Muscle layer of duodenum (tissue), 2 donors: Measurements from ENCODE around the gene NOD2.

Experiments used
- H3K27ac ChIP-seq: one replicate; pipeline ENCODE4 v1.7.0; 2013; ENCODE audit warnings: mild to moderate bottlenecking, low read length
- H3K27me3 ChIP-seq: one replicate; pipeline ENCODE4 v1.7.0; 2013; ENCODE audit warnings: low read depth, mild to moderate bottlenecking, control low read depth, low read length
- H3K36me3 ChIP-seq, 2 donors: one replicate each; pipeline ENCODE4 v1.7.0; 2013; ENCODE audit warnings: low read length in 2 of 2, control low read depth in 1 of 2, mild to moderate bottlenecking in 1 of 2; ENCODE audit not compliant: insufficient read depth in 2 of 2, control insufficient read depth in 1 of 2
- H3K4me1 ChIP-seq, 2 donors: one replicate each; pipeline ENCODE4 v1.7.0; 2013; ENCODE audit warnings: low read length in 2 of 2, mild to moderate bottlenecking in 2 of 2, control low read depth in 1 of 2, moderate library complexity in 1 of 2; ENCODE audit not compliant: insufficient read depth in 2 of 2, control insufficient read depth in 1 of 2
- H3K4me3 ChIP-seq, 2 donors: one replicate each; pipeline ENCODE4 v1.7.0; 2013; ENCODE audit warnings: low read length in 2 of 2, low read depth in 1 of 2, mild to moderate bottlenecking in 1 of 2
- H3K9me3 ChIP-seq, 2 donors: one replicate each; pipeline ENCODE4 v1.7.0; 2013; ENCODE audit warnings: low read length in 2 of 2, control low read depth in 1 of 2, mild to moderate bottlenecking in 1 of 2; ENCODE audit not compliant: control insufficient read depth in 1 of 2
- donor health status: healthy.

NOD2 gene

GRCh38 chr16:50673496-50674275 lies 19.7 kb upstream of the NOD2 start:
- Histone ChIP-seq H3K36me3 (peaks cover 0 to 10% of the 10 kb centered on the region in 2 donors), H3K27ac (no peak overlapping the region), H3K27me3 (no peaks in the 10 kb centered on the region), H3K4me1 (peaks cover 0 to 2% of the 10 kb centered on the region in 2 donors), H3K9me3 (peaks cover 10 to 11% of the 10 kb centered on the region in 2 donors), H3K4me3 (no peak overlapping the region)

- Histone ChIP-seq H3K27me3 (no peaks in the 10 kb centered on the region), H3K4me1 (no peaks in the 10 kb centered on the region), H3K36me3 (peaks cover 0 to 10% of the 10 kb centered on the region in 2 donors), H3K27ac (no peak overlapping the region), H3K9me3 (peaks cover 10 to 11% of the 10 kb centered on the region in 2 donors), H3K4me3 (no peak overlapping the region)
Observed at GRCh38 chr16:50674831-50675230, 18.6 kb upstream of the NOD2 start.

GRCh38 chr16:50675686-50676610 lies 17.5 kb upstream of the NOD2 start:
- no peaks in the 10 kb centered on the region for H3K27me3 ChIP-seq
- no peak overlapping the region for H3K4me3 ChIP-seq
- H3K36me3 ChIP-seq, result peaks cover 0 to 10% of the 10 kb centered on the region in 2 donors
- H3K4me1 ChIP-seq, result no peaks in the 10 kb centered on the region
- peaks cover 10 to 11% of the 10 kb centered on the region in 2 donors for H3K9me3 ChIP-seq
- no peak overlapping the region for H3K27ac ChIP-seq

- Histone ChIP-seq H3K27me3 (no peaks in the 10 kb centered on the region), H3K27ac (no peak overlapping the region), H3K4me3 (no peak overlapping the region), H3K4me1 (no peaks in the 10 kb centered on the region), H3K36me3 (peaks cover 0 to 10% of the 10 kb centered on the region in 2 donors), H3K9me3 (peaks cover 8 to 9% of the 10 kb centered on the region in 2 donors)
Observed at GRCh38 chr16:50676684-50677225, 16.7 kb upstream of the NOD2 start.

- H3K27ac ChIP-seq, result no peak overlapping the region
Observed at GRCh38 chr16:50677351-50677750, 16.1 kb upstream of the NOD2 start.

GRCh38 chr16:50678531-50678930 lies 14.9 kb upstream of the NOD2 start:
- no peak overlapping the region for H3K27ac ChIP-seq
- H3K36me3 ChIP-seq, result no peaks in the 10 kb centered on the region
- no peaks in the 10 kb centered on the region for H3K27me3 ChIP-seq
- no peaks in the 10 kb centered on the region for H3K4me1 ChIP-seq
- no peaks in the 10 kb centered on the region for H3K9me3 ChIP-seq
- H3K4me3 ChIP-seq, result no peak overlapping the region

More at GRCh38 chr16:50677351-50677750, 16.1 kb upstream of the NOD2 start:
- Histone ChIP-seq H3K4me3 (no peak overlapping the region), H3K36me3 (peaks cover 0 to 4% of the 10 kb centered on the region in 2 donors), H3K4me1 (no peaks in the 10 kb centered on the region), H3K9me3 (peaks cover 2 to 3% of the 10 kb centered on the region in 2 donors), H3K27me3 (no peaks in the 10 kb centered on the region)

GRCh38 chr16:50679266-50679665 lies 14.1 kb upstream of the NOD2 start:
- Histone ChIP-seq H3K36me3 (no peaks in the 10 kb centered on the region), H3K27ac (no peak overlapping the region), H3K4me1 (peaks cover 0 to 3% of the 10 kb centered on the region in 2 donors), H3K9me3 (no peaks in the 10 kb centered on the region), H3K4me3 (no peak overlapping the region), H3K27me3 (no peaks in the 10 kb centered on the region)

GRCh38 chr16:50679676-50680555 lies 13.5 kb upstream of the NOD2 start:
- no peak overlapping the region for H3K27ac ChIP-seq
- H3K4me1 ChIP-seq, result peaks cover 0 to 3% of the 10 kb centered on the region in 2 donors

GRCh38 chr16:50680556-50680893 lies 12.9 kb upstream of the NOD2 start:
- Histone ChIP-seq H3K4me1 (peaks cover 0 to 3% of the 10 kb centered on the region in 2 donors), H3K4me3 (peak overlapping the region; percentile 19 to 25), H3K27me3 (no peaks in the 10 kb centered on the region), H3K36me3 (no peaks in the 10 kb centered on the region), H3K27ac (peak overlapping the region; percentile 23), H3K9me3 (no peaks in the 10 kb centered on the region)

More at GRCh38 chr16:50679676-50680555, 13.5 kb upstream of the NOD2 start:
- Histone ChIP-seq H3K36me3 (no peaks in the 10 kb centered on the region), H3K4me3 (peak overlapping the region; percentile 19 to 25), H3K27me3 (no peaks in the 10 kb centered on the region), H3K9me3 (no peaks in the 10 kb centered on the region)

GRCh38 chr16:50681021-50681885 lies 12.2 kb upstream of the NOD2 start, which contains the start of gene SNX20:
Gene SNX20 (minus strand): TSS chr16:50681312. CDS start chr16:50677526, 3,786 bp downstream.
- H3K36me3 ChIP-seq, result no peaks in the 10 kb centered on the region
- peak within 1 kb of the TSS; percentile 19 to 25 for H3K4me3 ChIP-seq
- H3K4me1 ChIP-seq, result peaks cover 0 to 3% of the 10 kb centered on the region in 2 donors
- no peaks in the 10 kb centered on the region for H3K27me3 ChIP-seq
- H3K9me3 ChIP-seq, result no peaks in the 10 kb centered on the region
- H3K27ac ChIP-seq, result peak within 1 kb of the TSS; percentile 23
